ENCODE measurements around the gene COP1. TPM values are rescaled to one million over a fixed set of nuclear protein-coding genes. Genes with fewer than 3 reads are reported as not detected.

The COP1 gene
- polyA plus RNA-seq, 10 donors = 30.8 to 48.9 (median 38.1) TPM

DNA sequence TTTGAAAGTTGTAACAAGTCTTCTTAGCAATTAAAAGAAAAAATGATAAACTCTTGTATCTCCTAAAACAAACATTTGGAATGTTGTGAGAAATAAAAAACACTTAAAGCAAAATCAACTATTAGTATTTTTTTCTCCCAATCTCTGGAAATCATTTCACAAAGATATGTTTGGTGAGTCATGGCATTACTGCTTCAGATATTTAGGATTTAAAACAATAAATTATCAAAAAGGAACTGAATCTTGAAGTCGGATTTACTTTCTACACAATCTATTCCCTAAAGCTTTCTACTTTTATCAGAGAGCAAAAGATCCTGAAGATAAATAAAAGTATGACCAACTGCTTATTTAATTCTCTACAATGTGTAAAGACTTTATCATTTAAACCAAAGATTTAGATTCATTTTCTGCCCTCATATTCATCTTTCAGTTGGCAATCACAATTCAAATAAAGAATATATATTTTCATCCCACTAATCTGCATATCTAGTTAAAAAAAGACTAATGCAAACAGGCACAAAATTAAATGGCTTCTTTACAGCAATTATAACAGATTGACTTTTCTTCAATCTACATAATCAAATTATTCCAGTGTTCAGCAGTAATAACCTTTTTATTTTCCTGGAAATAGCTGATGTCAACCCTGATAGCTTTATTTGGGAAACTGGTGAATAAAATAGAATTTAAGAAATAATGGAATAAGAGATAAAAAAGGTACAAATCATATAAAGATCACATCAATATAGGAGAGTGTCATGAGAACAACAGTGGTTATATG lies 230.0 kb downstream of the COP1 start:
- DNase-seq = no peak

DNA sequence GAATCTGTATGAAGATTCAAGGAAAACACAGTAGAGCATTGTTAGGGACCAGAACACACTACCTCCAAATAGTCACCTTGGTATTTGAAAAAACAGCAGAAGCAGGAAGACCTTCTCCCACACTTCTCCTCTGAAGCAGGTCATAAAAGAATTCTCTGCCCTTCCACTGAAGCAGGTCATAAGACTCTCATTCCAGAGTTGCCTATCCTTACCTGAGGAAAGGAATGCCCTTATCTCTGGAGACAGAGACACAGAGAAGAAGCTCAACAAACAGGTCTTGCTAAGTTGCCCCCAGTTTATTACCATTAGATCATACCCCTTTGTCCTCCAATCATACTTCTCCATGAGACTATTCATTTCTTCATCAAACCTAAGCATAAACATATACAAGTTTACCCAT lies 237.9 kb downstream of the COP1 start:
- no peak for DNase-seq

DNA sequence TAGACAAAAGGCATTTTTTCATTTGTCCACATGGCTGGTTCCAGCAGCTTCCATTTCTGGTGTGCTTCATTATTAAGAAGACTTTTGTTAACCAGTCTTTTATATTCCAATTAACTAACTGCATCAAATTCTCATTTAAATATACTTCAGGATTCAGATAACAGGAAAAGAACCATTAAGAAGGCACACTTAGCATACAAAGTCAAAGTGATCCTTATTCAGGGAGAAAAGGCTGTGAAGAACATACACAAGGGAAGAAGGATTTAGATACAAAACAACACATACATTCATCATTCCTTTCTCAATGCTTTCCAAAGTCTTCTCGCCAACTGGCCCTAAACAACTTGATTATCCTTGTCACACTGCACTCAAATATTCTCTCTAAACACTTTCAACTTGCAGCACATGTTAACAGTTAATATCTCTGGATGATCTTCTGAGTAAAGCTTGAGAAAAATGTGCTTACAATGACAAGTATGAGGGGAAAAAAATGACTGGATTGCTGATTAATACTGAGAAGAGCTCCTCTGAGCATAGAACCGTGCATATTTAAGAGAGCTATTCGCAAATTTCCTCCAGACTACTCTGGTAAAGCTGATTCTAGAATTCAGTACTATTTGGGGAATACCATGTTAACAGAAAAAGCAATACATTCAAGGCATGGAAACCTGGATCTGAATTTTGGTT lies 238.5 kb downstream of the COP1 start:
- DNase-seq = peak; percentile 21 to 36 (median 34)

DNA sequence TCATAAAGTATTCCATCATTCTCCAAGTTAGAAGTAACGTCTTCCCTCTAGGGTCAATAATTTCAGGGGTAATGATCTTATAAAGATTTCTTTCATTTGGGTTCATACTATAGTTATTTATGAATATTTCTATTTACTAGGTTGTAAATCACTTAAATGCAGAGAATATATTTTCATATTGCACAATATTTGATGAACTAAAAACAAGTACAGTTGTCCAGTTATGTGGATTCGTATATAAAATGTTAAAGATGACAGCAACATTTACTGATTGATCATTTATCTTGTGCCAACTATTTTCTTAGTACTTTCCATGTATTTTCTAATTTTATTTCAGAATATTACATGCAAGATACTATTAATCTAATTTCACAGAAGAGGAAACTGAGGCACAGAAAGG lies 243.3 kb downstream of the COP1 start:
- no peak for DNase-seq

DNA sequence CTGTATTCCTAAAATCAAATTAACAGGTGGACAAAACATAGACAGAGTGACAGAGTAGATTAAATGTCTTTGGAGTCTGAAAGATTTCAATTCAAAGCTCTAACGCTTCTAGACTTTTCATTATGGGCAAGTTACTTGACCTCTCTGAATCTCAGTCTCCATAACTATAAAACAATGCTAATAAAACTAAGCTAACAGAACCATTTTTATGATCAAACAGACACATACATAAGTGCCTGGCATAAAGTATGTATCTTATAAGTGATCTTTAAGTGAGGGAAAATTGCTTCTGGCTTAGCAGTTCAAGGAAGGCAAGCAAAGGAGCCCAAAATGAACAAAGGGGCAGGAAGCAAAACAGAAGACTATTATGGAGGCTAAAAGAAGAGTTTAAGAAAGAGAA lies 246.9 kb downstream of the COP1 start:
- no peak for DNase-seq

DNA sequence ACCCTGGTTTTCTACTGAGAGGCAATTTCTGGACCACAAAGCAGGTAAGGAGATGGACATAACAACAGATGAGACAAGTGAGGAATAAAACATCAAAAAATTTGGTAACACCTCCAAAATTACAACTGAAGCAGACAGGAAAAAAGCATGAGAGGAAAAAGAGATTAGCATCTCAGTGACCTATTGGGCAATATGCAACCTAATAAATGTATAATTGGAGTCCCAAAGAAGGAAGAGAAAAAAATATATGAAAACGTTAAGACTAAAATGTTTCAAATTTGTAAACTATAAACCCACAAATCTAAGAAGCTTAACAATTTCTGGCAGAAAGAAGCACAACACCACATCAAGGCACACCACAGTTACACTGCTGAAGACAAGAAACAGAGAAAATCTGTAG lies 255.5 kb downstream of the COP1 start:
- DNase-seq = no peak

DNA sequence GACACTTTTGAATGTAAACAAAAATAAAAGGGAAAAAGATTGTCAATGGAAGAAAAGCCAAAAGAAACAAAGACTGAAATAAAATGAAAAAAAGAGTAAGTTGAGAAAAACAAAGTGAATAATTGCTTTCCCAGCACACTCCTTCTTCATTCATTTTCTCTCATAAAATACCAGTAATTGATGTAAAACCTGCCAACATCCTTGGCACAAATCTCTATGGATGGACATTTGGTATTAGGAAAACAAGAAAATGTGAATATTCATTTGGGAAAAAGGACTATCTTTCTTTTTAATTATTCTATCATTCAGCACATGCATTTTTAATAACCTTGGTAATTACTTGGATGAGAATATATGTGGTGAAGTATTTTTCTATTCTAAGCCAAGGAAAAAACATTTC lies 259.3 kb downstream of the COP1 start:
- DNase-seq = peak in 2 of 3 donors; percentile 6 to 17

DNA sequence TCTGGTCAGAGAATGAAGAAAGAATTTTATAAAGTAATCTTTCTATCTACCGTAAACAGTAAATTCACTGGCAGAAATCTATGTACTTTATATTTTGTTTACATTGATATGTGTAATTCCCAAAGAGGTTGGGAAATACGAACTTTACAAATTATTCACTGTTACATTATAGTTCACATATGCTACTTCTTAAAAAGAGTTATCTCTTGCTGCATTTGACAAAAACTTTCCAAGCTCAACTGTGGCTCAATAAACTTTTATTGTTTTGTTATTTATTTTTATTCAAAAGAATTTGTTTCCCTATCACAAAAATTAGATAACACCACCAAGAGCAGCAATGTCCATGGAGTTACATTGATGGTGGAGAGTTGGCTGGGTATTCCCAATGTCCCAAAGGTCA lies 262.5 kb downstream of the COP1 start:
- DNase-seq = no peak

DNA sequence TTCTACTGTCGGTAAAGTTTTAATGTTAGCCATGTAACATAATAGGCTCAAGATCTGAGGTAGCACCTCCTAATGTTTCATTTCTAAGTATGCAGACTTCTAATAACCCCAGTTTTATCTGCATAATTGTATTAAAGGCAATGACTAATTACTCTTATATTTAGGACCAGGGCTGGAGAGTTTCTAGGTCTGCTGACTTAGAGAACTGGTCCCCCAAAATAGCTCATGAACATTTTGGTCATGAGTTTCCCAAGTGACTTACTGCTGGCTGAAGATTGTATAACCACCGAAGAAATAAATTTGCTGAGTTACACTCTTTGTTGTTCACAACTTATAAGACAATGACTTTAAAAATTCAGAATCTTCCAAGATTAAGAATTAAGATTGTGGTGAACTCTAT lies 265.9 kb downstream of the COP1 start:
- no peak for DNase-seq

DNA sequence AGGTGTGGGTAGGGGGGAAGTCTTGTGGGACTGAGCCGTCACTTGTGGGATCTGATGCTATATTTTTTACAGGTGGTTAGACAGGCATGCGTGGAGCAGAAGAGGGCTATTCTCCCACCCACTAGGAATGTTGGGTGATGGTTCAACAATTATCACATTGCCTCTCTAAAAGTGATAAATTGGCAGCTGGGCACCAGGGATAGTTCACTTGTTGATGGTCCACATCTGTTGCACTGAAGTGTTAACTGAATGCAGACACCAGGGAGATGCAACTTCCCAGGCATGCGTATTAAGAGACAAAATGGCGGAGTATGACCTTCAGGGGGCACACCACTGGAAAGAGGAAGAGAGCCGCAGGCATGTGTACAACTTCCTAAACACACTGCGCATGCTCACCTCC lies 270.4 kb downstream of the COP1 start:
- no peak for DNase-seq

DNA sequence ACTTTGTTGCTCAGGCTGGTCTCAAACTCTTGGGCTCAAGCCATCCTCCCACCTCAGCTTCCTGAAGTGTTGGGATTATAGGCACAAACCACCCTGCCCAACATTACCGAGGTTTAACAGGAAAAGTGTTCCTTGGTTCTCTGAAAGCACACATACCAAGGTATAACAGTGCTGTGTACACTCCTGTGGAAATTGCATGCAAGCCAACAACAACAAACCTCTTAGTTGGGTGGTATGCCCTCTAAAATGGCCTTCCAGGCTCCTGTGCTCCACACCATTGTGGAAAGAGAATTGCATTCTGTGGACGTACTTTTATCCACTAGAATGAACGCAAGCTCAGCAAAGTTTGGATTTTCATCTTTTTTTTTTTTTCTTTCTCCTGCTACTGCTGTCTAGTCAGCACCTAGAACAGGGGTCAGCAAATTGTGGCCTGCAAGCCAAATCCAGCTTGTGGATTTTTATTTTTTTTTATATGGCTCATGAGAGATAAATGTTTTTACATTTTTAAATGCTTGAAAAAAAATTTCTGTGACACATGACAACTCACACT lies 271.4 kb downstream of the COP1 start:
- no peak for DNase-seq

DNA sequence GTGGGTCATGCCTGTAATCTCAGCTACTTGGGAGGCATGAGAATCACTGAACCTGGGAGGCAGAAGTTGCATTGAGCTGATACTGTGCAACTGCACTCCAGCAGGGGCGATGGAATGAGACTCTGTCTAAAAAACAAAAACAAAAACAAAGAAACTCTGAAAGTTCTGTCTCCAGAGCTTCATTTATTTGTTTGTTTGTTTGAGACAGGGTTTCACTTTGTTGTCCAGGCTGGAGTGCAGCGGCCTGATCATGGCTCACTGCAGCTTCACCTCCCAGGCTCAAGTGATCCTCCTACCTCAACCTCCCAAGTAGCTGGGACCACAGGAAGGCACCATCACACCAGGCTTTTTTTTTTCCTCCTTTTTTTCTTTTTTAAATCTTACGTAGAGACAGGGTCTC lies 271.9 kb downstream of the COP1 start:
- DNase-seq = no peak

DNA sequence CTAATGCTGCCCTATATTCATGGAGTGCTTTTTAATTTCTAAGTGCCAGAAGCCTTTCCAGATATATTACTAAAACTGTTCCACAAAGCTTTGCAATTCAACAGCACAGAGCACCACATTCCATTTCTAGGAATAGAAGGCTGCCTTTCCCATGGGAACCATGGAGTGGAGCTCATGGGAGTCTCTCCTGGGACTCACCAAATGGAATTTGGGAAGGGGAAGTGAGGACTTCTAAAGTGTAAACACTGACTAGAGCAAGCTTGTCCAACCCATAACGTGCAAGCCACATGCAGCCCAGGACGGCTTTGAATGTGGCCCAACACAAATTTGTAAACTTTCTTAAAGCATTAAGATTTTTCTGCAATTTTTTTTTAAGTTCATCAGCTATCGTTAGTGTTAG lies 273.3 kb downstream of the COP1 start:
- DNase-seq = no peak

DNA sequence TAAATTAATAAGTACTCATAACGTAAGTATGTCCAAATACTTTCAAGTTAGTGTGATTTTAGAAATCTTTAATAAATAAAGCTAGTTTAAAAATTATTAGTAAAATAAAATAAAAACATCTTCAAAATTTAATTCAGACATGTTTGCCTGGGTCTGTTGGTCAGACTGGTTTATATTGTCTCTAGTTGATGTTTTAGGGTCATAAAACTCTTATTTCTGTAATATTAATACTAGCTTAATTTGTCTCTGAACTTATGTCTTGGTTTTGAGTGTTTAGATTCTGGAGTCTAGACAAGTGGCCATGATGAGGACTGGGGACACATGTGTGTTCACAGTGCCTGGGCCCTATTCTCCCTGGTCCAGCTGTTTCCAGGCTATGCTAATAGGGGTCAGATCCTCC lies 279.1 kb downstream of the COP1 start:
- DNase-seq = no peak

DNA sequence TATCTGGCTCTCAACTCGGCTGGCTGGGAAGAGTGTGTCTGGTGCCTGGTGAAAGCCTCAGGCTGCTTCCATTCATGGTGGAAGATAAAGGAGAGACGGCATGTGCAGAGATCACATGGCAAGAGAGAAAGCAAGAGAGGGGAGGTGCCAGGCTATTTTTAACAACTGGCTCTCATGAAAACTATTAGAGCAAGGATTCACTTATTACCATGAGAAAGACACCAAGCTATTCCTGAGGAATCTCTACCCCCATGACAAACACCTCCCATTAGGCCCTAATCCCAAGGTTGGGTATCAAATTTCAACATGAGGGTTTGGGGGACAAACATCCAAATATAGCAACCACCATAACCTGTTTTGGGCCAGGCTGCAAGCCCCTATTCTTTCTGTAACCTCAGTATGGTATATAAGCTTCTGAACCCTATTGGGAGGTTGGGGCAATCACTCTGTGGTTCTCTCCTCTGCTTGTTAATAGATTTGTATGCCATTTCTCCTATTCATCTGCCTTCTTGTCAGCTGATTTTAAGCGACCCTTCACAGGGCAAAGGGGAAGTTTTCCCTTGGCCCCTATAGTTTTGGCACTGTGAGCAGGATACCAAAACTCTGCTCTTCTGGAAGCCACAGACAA lies 284.7 kb downstream of the COP1 start:
- no peak for DNase-seq

DNA sequence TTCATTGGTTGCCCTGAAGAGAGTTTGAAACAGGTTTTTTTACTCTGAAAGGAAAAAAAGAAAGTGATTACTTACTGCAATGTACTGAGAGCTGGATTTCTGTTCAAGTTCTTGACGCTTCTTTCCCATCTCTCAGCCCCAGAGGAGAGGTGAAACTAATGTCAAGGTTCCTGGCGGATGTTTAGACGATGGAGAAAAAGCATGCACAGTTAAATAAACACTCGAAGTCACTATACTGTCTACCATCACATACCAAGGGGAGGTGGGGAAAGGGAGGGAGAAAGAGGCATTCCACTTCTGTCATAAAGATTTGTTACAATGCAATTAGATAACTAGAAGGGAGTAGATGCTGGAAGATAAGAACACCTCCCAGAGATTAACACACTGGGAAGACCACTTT lies 286.7 kb downstream of the COP1 start:
- DNase-seq = no peak

DNA sequence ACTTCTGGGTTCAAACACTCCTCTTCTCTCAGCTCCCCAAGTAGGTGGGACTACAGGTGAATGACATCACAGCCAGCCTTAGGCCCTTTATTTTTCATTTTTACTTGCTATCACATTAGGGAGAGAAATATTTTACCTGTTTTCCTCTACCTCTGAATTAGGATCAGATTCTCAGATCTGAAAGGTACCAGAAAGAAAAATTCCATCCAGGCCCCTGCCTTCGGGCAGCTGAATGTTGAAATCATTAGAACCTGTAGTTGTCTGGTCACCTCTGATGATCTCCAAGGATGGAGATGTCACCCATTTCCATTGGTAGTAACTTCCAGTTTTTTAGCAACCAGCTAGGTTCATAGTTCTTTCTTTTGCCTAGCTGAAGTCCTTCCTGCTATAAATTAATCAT lies 288.1 kb downstream of the COP1 start:
- no peak for DNase-seq

DNA sequence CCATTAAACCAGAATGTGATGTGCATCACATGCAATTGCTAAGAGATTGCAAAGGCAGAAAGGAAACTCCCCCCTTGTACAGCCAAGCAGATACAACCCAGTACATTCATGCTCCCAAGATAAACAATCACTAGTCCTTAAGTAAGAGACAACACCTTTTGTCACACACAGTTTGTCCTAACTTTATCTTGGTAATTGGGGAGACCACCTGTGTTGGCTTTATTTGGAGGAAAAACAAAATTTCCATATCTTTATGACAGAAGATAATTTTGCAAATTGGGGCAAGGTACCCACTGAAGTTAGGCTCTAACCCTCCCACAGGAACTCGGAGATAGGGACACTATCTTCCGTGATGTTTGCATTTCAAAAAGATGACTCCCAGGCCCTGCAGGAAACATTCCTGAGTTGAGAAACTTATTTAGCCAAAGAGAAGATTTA lies 288.7 kb downstream of the COP1 start:
- DNase-seq = no peak

DNA sequence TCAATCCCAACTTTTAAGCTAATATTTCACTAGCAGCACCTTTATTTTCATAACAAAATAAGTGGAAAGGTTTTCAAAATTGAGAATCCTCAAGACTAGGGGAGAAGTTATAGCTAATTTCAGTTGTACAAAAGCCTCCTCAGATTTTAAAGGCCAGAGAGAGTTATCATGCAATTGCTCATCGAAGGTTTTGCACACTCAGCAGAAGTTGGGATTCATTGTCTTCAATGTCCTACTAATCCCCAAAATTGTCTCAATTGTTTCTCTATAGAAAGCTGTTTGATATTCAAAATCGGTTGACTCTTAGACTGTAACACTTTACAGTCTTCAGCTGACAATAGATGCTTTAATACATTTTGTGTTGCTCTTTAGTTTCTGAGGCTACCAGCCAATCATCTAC lies 293.0 kb downstream of the COP1 start:
- DNase-seq = no peak

DNA sequence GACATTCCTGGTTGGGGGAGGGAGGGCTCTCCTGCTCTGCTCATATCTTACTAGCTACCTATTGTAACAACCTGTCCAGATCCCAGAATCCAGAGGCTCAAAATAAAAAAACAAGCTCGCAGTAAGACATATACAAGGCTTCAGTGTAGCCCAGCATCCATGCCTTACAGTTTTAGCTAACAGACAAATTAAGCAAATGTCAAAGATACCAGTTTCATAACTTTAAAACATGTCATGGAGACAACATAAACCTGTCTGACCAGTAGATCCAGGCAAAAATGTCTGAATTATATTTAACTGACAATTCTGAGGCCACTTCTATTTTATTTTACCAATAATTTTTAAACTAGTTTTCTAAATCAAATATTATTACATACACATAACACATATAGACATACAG lies 295.9 kb downstream of the COP1 start:
- DNase-seq = no peak

DNA sequence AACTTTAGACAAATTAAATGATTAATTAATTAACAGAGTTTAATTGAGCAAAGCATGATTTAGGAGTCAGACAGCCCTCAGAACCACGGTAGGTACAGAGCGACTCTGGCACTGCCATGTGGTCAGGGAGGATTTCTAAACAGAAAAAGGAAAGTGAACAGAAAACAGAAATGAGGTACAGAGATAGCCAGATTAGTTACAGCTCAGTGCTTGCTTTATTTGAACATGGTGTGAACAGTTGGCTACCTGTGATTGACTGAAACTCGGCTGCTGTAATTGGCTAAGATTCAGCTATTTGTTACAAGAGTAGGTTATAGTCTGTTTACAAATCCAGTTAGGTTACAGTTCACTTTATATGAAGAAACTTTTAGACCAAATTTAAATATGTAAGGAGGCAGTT lies 300.7 kb downstream of the COP1 start:
- DNase-seq = no peak

DNA sequence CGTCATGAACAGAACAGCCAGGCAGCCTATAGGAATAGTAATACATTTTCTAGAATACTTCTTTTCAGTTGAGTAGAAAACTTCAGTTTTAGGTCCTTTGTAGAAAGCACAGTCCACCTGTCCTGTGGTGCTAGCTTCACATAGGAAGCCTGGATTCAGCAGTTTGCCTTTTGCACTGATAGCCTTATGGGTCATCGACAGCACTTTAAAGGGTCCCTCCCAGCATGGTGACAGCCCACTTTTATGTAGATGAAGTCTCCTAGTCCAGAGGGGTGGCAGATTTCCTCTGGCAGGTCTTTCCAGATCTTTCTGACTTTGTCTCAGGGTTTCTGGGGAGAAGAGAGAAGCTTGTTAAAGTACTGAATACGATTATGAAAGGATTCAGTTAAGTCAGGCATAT lies 302.3 kb downstream of the COP1 start:
- DNase-seq = no peak

DNA sequence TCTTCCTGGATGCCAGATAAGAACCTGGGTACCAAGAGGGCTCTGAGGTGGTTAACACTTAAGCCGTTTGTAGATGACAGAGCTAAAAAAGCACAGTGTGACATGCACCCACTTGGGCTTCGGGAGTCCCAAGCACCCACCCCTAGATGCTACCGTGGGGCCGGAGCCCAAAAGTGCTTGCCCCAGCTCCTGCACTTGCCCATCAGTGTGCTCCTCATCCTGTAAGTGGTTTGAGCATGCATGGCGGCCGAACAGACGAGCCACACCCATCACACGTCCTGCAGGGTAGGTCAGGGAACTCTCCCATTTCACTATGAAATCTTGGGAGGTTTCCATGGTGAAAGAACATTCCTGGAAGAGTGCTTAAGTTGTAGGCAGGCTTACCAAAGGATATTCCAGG lies 304.8 kb downstream of the COP1 start:
- no peak for DNase-seq
